Measurements from ENCODE around the gene C21orf91.

The C21orf91 gene

DNA sequence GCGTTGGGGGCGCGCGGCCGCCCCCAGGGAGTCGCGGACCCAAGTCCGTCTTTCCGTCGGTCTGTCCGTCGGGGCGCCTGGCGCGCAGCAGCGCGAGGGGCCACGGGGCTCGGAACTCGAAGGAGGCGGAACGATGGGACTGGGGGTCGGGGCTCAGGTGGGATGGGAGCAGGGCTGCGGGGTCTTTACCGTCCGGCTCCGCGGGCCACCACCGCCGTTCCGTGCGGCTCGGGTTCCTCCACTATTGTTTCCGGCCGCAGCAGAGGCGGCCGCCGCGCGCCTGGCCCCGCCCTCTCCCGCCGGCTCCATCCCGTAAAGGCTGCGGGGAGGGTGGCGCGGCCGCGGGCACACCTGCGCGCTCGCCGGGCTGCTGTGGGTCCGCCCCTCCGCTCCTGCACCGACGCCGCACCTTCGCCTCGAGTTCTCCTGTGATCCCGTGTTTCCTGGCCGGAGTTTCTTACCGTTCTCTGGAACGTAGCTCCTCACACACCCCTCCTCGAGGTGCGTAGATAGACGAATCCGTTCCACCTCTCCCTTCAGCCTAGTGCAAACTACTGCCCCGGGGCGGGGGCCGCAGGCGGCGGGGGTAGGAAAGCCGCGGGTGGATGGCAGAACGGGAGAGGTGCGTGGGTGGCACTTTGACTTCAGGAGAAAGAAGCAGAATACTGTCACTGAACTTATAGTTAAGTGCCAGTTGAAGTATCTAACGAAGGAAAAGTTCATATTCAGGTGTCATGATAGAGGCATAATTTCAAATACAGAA is at the start of gene C21orf91:
Gene C21orf91, minus strand, starts transcription at position 243 of the 763 bp plus-strand sequence. CDS start 1,038 bp downstream, outside the sequence.
- peak; percentile 69 to 78 for DNase-seq (ENCODE audit: low read depth in 2 of 2)

DNA sequence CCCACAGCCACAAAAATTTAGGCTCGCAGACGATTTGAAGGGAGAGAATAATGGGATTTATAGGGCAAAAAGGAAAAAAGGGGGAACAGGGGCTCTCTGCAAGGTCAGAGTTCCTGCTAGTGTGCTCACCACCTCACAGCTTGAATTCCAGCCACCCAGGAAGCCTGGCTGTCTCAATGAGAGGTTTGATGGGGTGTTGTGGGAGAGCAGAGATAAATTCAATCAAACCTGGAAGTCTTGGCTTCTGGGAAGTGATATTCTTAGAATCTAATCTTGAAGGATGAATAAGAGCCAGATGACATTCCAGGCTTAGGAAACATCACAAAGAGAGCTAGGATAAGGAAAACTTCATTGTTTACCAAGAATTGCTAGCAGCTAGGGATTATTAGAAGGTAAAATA is 47.4 kb upstream of the C21orf91 start:
- DNase-seq (ENCODE audit: low read depth in 2 of 2), result no peak

DNA sequence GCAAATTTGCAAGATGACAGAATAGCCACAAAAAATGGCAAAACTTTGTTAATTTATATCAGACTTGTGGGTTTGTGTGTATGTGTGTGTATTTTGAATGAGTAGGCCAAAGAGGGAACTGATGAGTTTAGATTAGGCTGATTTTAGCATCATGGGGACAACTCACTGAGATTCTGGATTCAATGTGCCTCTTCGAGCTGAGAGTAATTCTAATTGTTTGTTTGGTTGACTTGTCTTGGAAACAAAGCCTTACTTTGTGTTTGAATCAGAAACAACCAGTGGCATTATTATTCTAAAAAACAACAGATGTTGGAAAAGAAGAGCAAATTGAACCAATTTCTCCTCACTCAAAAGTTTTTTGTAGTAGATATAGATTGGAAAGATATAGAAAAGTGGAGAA is 40.5 kb upstream of the C21orf91 start:
- no peak for DNase-seq (ENCODE audit: low read depth in 2 of 2)

DNA sequence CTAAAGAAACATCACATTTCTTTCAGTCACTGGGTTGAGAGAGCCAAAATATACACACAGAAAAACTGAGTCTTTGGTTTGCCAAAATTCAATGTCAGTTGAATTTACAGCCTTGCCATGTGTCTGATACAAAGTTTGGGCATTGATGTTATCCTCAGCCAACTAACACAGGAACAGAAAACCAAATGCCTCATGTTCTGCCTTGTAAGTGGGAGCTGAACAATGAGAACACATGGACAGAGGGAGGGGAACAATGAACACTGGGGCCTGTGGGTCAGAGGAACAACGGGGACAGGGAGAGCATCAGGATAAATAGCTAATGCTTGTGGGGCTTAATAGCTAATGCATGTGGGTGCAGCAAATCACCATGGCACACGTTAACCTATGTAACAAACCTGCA is 39.6 kb upstream of the C21orf91 start:
- no peak for DNase-seq (ENCODE audit: low read depth in 2 of 2)

DNA sequence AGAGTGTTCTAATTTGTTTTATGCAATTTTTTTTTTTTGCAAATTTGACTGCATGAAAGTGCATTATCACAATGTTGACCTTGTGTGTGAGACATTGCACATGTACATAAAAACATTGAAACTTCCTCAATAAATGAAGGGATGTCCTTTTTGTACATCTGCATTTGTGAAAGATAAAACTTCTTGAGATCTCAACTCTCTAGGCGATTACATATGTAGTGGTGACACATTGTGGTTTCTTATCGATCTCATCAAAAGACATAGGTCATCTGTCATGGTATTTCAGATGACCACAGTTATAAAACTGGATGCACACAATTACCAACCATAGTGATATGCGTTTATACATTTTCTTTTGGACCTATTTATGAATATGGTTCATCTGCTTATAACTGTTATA is 35.6 kb upstream of the C21orf91 start:
- no peak for DNase-seq (ENCODE audit: low read depth in 2 of 2)

DNA sequence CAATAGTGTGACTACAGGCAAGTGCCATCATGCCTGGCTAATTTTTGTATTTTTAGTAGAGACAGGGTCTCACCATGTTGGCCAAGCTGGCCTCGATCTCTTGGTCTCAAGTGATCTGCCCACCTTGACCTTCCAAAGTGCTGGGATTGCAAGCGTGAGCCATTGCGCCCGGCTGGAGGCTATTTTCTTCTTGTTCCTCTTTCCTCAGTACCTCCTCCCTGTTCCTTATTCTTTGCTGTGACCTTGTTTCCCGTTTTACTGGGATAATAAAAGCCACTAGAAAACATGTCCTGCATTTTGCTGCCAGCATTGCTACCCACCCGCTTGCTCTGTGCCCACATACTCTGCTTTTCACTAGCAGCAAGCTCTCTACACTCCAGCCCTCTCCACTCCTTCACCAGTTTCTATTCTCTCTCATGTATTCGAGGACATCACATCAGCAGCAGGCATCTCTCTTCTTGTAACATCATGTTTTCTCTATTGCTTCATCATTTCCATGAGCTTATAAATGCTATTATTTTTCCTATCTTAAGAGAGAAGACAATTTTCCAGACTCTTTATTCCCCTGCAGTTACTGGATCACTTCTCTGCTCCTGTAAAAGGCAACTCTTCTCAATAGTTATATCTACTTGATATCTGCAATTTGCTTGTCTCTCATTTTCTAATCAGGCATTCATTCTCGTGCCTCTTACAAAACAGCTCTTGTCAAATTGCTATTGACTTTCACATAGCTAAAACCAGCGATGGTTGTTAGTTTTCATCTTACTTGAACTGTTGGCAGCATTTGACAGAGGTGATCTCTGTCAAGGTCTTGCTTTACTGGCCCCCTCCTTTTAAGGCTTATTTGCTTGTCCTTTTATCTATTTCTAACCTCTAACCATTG is 34.5 kb upstream of the C21orf91 start:
- DNase-seq (ENCODE audit: low read depth in 2 of 2), result no peak

DNA sequence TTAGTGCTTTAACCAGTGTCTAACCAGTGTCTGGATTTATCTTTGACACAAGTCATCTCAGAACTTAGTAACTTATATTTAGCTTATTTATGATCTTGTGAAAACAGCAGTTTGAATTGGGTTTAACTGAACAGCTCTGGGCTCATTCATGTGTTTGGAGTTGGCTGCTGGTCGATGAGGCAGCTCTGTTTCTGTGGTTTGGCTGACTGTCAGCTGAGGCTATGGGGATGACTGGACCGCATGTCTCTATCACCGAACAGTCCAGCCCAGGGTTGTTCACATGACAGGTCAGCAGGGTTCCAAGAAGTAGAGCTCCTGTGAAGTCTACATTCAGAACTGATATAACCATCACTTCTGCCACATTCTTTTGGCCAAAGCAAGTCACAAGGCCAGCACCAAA is 29.1 kb upstream of the C21orf91 start:
- DNase-seq (ENCODE audit: low read depth in 2 of 2), result no peak

DNA sequence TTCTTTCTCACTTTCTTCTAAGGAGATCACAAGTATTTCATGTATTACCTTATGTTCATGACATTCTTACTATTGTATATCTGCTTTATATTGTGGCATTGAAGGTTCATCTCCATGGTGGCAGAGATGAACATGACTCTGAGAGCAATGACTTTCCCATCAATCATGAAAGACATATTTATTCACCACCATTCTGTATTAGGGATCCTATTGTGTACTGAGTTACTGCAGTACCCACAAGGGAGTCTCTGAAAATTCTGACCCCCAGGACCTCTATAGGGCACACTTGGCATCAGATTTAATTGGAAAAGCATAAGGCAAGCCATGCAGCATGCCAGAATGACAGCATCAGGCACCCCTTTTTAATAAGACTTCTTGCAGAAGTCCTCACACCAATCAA is 21.9 kb upstream of the C21orf91 start:
- DNase-seq (ENCODE audit: low read depth in 2 of 2), result no peak

DNA sequence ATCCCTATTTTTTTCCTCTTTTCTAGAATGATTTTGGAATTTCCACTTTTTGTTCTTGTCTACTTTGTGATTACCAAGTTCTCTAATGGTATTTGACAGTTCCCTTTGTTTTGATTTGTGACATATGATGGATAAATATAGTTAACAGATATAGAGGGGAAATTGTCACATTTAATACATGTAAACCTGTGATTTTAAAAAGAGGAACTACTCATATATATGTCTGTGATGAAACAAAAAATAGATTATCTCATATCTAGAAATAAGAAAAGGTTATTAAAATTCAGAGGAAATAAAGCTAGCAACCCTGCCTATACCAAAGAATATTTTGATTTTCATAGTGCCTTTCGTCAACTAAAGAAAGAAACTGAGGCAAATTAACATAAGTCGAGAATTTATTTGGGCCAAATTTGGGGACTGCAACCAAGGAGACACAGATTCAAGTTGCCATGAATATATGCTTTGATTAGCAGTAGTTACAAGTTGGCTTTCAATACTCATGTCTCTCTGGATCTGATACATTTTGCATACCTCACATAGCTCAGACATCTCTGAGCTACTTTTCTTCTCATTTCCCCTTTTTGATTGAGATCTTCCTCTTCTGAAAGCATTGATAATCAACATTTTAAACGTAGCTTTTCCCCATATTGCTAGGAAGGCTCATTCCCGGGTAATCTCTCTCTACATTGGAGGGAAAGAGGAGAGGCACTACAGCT is 15.6 kb upstream of the C21orf91 start:
- no peak for DNase-seq (ENCODE audit: low read depth in 2 of 2)

DNA sequence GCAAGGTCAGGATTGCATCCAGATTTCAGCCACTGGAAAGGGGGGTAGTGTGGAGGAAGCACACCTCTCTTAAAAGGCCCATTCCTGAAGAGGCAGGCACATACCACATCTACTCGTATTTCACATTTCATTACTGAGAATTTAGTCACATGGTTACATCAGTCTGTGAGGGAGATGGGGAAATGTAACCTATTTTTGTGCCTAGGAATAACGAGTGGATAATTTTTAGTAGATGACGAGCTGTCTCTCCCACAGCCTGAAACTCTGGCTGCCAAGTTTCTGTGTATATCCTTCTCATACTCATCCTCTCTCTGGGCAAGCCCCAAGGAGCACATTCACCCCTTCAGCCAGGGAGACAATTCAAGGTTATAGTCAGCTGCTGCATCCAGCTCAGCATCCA is 10.3 kb upstream of the C21orf91 start:
- DNase-seq (ENCODE audit: low read depth in 2 of 2), result no peak

DNA sequence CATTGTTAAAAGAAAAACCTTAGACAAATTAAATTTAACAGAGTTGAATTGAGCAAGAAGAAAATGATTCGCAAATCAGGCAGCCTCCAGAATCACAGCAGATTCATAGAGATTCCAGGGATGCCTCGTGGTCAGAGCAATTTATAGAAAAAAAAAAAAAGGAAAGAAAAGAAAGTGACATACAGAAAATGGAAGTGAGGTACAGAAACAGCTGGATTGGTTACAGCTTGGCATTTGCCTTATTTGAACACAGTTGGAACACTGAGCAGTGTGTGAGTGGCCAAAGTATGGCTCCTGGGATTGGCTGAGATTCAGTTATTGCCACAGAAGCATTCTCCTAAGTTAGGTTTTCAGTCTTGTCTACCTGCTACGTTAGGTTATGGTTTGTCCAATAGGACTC is 9.1 kb upstream of the C21orf91 start:
- no peak for DNase-seq (ENCODE audit: low read depth in 2 of 2)

DNA sequence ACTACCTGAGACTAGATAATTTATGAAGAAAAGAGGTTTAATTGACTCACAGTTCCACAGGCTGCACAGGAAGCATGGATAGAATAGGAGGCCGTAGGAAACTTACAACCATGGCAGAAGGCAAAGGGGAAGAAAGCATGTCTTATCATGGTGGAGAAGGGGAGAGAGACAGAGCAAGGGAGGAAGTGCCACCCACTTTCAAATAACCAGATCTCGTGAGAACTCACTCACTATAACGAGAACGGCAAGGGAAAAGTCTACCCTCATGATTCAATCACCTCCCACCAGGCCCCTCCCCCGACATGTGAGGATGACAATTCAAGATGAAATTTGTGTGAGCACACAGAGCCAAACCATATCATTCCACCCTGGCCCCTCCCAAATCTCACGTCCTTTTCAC is 4.7 kb upstream of the C21orf91 start:
- no peak for DNase-seq (ENCODE audit: low read depth in 2 of 2)

DNA sequence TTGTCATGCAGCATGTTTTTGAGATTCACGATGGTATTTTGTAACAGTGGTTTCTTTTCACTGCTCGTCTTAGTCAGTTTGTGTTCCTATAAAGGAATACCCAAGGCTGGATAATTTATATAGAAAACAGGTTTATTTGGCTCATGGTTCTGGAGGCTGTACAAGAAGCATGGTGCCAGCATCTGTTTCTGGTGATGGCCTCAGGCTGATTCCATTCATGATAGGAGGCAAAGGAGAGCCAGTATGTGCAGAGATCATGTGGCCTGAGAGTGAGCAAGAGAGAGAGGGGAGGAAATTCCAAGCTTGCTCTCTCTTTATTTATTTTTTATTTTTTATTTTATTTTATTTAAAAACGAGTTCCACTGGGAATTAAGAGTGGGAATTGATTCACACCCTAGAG is 2.0 kb upstream of the C21orf91 start:
- no peak for DNase-seq (ENCODE audit: low read depth in 2 of 2)

DNA sequence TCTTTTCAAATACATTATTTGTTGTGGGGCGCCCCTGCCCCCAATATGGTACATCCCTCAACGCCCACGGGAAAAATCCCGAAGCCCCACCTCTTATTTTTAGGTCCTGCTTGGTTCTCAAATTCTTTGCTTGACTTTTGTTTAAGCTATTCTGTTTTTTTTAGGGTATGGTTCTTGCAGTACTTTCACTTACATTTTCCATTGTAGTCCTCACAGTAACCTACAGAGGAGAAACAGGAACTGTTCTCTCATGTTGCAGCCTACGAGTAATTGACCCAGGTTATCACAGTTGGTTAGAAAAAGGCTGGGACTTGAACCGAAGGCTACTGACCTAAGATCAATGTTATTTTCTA is 697 bp upstream of the C21orf91 start:
- no peak for DNase-seq (ENCODE audit: low read depth in 2 of 2)

DNA sequence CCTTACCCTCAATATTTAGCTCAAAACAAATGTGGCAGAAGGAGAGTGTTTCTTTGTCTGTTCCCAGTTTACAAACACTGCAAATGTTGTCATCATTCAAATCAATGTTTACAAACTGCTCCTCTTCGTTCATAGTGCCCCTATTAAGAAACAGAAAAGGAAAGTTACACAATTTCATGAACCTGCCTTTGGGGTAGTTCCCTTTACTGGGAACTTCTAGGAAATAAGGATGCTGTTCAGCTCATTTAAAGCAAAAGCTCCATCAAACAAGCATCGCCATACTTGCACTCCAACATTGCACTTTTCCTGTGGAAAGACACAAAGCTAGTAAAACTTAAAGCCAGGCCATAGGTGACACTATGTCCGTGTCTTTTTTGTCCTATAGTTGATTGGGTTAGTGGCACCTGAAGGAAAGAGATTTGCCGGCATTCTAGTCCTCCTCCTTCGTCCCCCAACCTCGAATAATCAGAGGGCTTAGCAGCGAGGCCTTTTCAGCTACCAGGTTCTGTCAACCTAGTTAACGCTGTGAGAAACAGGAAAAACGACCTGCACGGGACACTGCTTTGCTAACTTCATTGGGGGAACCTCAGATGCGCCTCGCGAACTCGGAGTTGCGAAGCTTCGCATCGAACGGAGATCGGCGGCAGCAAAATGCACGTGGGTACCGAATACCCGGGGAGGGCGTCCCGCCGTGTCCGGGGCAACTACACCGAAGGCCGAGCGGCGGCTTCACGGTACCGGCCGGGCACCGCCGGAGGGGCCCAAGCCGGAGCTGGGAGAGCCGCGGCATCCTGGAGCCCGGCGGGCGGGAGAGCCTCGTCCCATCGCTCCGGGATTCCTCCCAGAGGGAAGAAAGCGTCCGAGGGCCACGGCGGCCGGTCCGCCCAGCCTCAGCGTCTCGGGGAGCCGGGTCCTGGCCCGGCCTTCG is 706 bp downstream of the C21orf91 start:
- DNase-seq (ENCODE audit: low read depth in 2 of 2), result no peak

DNA sequence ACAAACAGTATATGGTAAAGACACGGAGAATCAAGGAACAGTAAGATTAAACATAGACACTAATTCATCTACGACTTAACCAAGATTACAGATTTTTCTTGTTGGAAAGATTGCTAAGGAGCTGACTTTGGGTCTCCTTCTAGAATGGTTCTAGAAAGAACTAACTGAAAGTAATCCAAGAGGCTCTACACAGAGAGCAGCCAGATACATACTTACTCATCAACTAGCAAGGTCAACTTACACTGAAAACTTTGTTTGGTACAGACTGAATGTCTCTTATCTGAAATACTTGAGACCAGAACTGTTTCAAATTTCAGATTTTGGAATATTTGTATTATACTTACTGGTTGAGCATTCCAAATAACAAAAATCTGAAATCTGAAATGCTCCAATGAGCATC is 5.8 kb downstream of the C21orf91 start:
- no peak for DNase-seq (ENCODE audit: low read depth in 2 of 2)

DNA sequence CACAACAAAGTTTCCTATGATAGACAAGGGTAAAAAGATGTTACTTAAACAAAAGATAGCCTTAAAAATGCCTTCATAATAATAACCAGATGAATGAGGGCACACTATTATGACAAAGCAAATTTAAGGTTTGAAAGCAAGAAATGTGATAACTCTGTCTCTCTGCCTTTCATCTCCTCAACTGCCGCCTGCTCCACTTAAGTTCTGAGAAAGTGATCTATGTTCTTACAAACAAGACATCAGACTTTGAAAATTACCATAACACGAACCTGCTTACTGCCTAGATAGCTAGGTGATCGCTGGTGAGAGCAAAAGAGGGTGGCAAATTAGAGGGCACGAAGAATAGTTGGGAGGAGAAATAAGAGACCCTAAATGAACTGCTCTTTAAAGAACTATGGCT is 13.2 kb downstream of the C21orf91 start:
- DNase-seq (ENCODE audit: low read depth in 2 of 2), result no peak

DNA sequence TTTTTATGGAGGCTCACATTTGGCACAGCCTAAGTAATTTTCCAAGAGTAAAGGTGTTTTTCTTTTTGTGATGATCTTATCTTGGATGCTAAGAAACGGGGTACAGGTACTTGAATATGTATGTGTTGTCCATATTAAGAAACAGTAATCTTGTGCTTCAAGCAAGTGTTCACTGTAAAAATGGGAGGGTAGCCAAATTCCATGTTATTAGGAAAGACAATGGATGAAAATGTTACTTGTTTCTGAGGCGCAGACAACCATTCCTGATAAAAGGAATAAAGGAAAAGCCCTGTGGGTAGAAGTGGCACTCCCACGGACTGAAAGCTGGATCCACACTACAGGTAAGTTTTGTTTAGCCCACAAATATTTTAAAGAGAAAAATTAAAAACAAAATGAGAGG is 15.6 kb downstream of the C21orf91 start:
- DNase-seq (ENCODE audit: low read depth in 2 of 2), result no peak

DNA sequence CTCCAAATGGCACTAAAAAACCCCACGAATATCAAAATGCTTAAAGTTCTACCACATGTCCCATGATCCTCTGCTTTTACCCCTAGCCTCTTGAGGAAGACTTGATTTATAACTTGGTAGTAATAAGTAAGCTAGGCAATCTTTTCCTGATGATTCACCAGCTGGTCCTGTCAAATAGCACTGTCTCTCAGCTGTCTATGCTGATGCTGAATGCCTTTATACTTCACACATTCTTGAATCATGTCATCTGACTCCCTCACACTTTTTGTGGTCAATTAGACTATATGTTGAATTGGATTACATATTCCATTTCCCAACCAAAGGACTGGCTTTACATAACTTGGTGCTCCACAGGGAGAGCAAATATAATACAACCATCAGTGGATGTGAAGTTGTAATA is 16.6 kb downstream of the C21orf91 start:
- no peak for DNase-seq (ENCODE audit: low read depth in 2 of 2)

DNA sequence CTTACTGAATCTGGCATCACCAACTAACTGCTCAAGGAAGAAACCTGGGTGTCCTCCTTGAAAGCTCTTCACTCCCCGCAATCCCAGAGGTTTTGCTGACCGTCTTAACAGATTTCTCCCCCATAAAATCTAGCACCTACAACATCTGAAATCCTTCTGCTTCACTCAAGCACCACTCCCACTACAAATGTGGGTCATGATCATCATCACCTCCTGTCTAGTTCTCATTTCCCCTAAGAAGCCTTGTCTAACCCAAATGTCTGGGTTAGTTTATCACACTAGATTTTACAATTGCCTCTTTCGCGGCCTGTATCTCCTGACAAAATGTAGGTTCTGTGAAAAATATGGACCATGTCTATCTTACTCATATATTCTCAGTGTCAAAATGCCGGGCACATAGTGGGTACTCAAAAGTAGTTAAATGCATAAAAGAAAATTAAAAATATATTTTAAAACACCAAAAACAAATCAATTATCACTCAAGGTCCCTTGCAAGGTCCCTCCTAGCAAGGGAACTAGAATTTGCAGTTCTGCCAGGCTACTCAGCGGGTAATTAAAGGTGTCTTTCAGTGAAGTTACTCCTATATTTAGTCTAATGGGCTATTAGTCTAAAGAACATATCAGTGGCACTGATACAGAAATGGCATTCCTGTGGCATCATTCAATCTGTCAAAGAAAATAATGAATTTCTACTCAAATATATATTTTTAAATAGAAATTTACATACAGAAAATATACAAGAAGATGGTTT is 19.6 kb downstream of the C21orf91 start:
- no peak for DNase-seq (ENCODE audit: low read depth in 2 of 2)

DNA sequence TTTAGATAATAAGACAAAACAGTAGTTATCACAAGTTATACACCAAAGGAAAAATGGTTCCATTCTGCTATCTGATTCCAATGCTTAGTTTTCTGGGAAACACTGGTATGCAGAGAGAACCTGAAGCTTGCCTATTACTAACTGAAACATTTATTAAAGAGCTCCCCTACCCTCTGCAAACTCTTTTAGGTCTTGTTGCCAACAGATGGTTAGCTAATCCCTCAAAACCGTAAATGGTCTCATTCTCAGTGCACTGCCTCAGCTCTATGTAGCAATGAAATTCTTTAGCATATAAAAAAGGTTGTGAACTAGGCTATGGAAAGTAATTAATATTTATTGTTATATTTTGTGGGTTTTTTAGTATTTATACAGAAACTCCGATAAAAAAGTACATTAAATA is 20.4 kb downstream of the C21orf91 start:
- no peak for DNase-seq (ENCODE audit: low read depth in 2 of 2)
